ENCODE results near the gene EBPL. TPM values are rescaled to one million over a fixed set of nuclear protein-coding genes. Genes with fewer than 3 reads are reported as not detected.

EBPL gene
- total and polyA plus RNA-seq, 12 donors = 45.2 to 302 (median 122) TPM

- no peak for DNase-seq
- H3K36me3 ChIP-seq (replicated peaks in 1 of 2) = no peaks in the 10 kb centered on the region
- H3K4me1 ChIP-seq (replicated peaks in 1 of 2) = no peaks in the 10 kb centered on the region
- no peak overlapping the region for H3K4me3 ChIP-seq
- H3K27me3 ChIP-seq = no peaks in the 10 kb centered on the region
- TF ChIP-seq POLR2A (IDR thresholded peaks at IDR 0.05) (no peak), CTCF (IDR thresholded peaks at IDR 0.05) (no peak)
- intact Hi-C loops (cut with DNase I) = no loop called here
- WGBS, 4 donors = 73 to 91% (median 80%) methylated on average over 2 of the region's 2 CpGs
- H3K9me3 ChIP-seq (replicated peaks in 1 of 3) = no peaks in the 10 kb centered on the region
- H3K27ac ChIP-seq = no peak overlapping the region
These were observed 41.3 kb downstream of the EBPL start for GRCh38 chr13:49649963-49650312.

- Histone ChIP-seq H3K9me3 (replicated peaks in 1 of 3) (no peaks in the 10 kb centered on the region), H3K4me3 (no peak overlapping the region), H3K36me3 (replicated peaks in 1 of 2) (no peaks in the 10 kb centered on the region), H3K27ac (no peak overlapping the region), H3K4me1 (replicated peaks in 1 of 2) (no peaks in the 10 kb centered on the region), H3K27me3 (no peaks in the 10 kb centered on the region)
- intact Hi-C loops (cut with DNase I) = no loop called here
- no peak for DNase-seq
- TF ChIP-seq CTCF (IDR thresholded peaks at IDR 0.05) (peak in 4 of 6 experiments; percentile 13 to 24 (median 16)), POLR2A (IDR thresholded peaks at IDR 0.05) (no peak)
- 60 to 82% (median 71%) methylated on average over 5 of the region's 5 CpGs for WGBS, 4 donors
These were observed 41.9 kb downstream of the EBPL start for GRCh38 chr13:49649244-49649962.

GRCh38 chr13:49646688-49647087 is 44.6 kb downstream of the EBPL start:
- Histone ChIP-seq H3K4me1 (replicated peaks in 1 of 2) (no peaks in the 10 kb centered on the region), H3K27ac (no peak overlapping the region), H3K36me3 (replicated peaks in 1 of 2) (no peaks in the 10 kb centered on the region), H3K27me3 (no peaks in the 10 kb centered on the region), H3K9me3 (replicated peaks in 1 of 3) (no peaks in the 10 kb centered on the region), H3K4me3 (no peak overlapping the region)
- intact Hi-C loops (cut with DNase I) = no loop called here
- TF ChIP-seq POLR2A (IDR thresholded peaks at IDR 0.05) (no peak), CTCF (IDR thresholded peaks at IDR 0.05) (no peak)
- no peak for DNase-seq
- WGBS, 4 donors = 86 to 96% (median 89%) methylated on average over 4 of the region's 4 CpGs

- TF ChIP-seq POLR2A (IDR thresholded peaks at IDR 0.05) (no peak), CTCF (IDR thresholded peaks at IDR 0.05) (no peak)
- no peaks in the 10 kb centered on the region for H3K9me3 ChIP-seq (replicated peaks in 1 of 3)
- DNase-seq = peak in 2 of 7 donors; percentile 23
- H3K4me3 ChIP-seq = no peak overlapping the region
- H3K36me3 ChIP-seq (replicated peaks in 1 of 2) = no peaks in the 10 kb centered on the region
- 64 to 76% (median 69%) methylated on average over 11 to 13 of the region's 13 CpGs for WGBS, 4 donors
- H3K27me3 ChIP-seq = no peaks in the 10 kb centered on the region
- intact Hi-C loops (cut with DNase I) = no loop called here
- no peak overlapping the region for H3K27ac ChIP-seq
- H3K4me1 ChIP-seq (replicated peaks in 1 of 2) = no peaks in the 10 kb centered on the region
These were observed 45.8 kb downstream of the EBPL start for GRCh38 chr13:49645451-49645850.
